Stimulated activated CD4-positive, alpha-beta T cell treated with anti-CD3 and anti-CD28 coated beads, Interleukin-15, amount 100 ng/mL, for 24 hours (primary cell): Measurements from ENCODE around the gene TMEM161A.
"Not testable (repeated sequence)": the region's sequence is repeated elsewhere in the genome, so short reads cannot be mapped to it uniquely, and the experiment has no call there.

Experiments
- DNase-seq: peaks from one replicate; pipeline ENCODE4 v3.0.0-alpha.2; 2020

TMEM161A gene

GRCh38 chr19:19120308-19121231, 17.7 kb downstream of the TMEM161A start:
- DNase-seq = peak; percentile 56

- DNase-seq = no peak
Observed at GRCh38 chr19:19119325-19120237, 18.7 kb downstream of the TMEM161A start.

GRCh38 chr19:19115954-19116353, 22.3 kb downstream of the TMEM161A start:
- DNase-seq = peak; percentile 67

GRCh38 chr19:19113040-19113626, 25.1 kb downstream of the TMEM161A start:
- no peak for DNase-seq

GRCh38 chr19:19111967-19112580, 26.2 kb downstream of the TMEM161A start:
- no peak for DNase-seq

GRCh38 chr19:19111136-19111835, 27.0 kb downstream of the TMEM161A start:
- no peak for DNase-seq

GRCh38 chr19:19110410-19111135, 27.7 kb downstream of the TMEM161A start:
- DNase-seq = peak; percentile 45

- no peak for DNase-seq
Observed at GRCh38 chr19:19109601-19110000, 28.7 kb downstream of the TMEM161A start.

- no peak for DNase-seq
Observed at GRCh38 chr19:19107654-19108053, 30.6 kb downstream of the TMEM161A start.

- not testable (repeated sequence) for DNase-seq
Observed at GRCh38 chr19:19106938-19107337, 31.3 kb downstream of the TMEM161A start.

GRCh38 chr19:19106056-19106551, 32.2 kb downstream of the TMEM161A start:
- DNase-seq = no peak

GRCh38 chr19:19105365-19106055, 32.8 kb downstream of the TMEM161A start:
- peak; percentile 18 for DNase-seq

- DNase-seq = no peak
Observed at GRCh38 chr19:19103167-19103566, 35.1 kb downstream of the TMEM161A start.

GRCh38 chr19:19102566-19102965, 35.7 kb downstream of the TMEM161A start:
- not testable (repeated sequence) for DNase-seq

GRCh38 chr19:19101540-19101939, 36.7 kb downstream of the TMEM161A start:
- no peak for DNase-seq

GRCh38 chr19:19098703-19099632, 39.3 kb downstream of the TMEM161A start:
- no peak for DNase-seq

- no peak for DNase-seq
Observed at GRCh38 chr19:19098084-19098702, 40.1 kb downstream of the TMEM161A start.
